ENCODE data around the gene SLC37A4. TPM values are rescaled to one million over a fixed set of nuclear protein-coding genes. Genes with fewer than 3 reads are reported as not detected.

SLC37A4 gene
- total and polyA plus RNA-seq, 2 of the 13 experiments (the other 11 are each of a cell fraction or from before 2014, with no cell fraction given) = 43.0 to 56.1 TPM

GRCh38 chr11:119015054-119015611, 15.5 kb downstream of the SLC37A4 start (continued):
- TF ChIP-seq HNRNPLL (IDR thresholded peaks at IDR 0.05; ENCODE audit: low read depth, low read length, poor library complexity, severe bottlenecking) (no peak), ZNF121 (CRISPR knock-in tag; IDR thresholded peaks at IDR 0.05) (peak; percentile 61; the same call in 1 of the 2 replicates)

DNA sequence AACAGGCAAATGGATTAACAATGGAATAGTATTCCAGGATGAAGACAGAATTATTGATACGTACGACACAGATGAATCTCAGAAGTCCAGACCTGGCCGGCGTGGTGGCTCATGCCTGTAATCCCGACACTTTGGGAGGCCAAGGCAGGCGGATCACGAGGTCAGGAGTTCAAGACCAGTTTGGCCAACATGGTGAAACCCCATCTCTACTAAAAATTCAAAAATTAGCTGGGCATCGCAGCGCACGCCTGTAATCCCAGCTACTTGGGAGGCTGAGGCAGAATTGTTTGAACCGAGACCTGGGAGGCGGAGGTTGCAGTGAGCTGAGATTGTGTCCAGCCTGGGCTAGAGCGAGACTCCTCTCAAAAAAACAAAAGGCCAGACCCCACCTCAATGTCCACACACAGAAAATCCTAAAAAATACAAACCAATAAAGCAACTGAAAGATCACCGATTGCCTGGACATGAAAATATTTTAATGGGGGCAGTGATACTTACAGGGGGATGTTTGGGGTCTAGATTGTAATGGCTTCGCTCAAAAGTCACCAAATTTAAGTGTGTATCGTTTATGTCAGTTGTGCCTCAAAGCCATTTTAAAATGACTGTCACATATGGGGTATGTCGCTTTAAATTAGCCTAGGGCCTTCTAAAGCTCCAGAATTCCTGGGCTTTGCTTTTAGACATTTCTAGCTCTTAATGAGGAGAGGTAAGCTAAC, 16.3 kb downstream of the SLC37A4 start:
- POLR2A ChIA-PET = interaction anchor here (0.8 to 6.9 kb wide), 6 partner anchors 8 to 71 kb away, joined by 3 to 66 read pairs (median 5); partner anchors contain the start of genes CENATAC, SLC37A4 and VPS11
- H3K4me1 ChIP-seq (ENCODE audit: insufficient read depth, low read length) = peaks cover 23% of the 10 kb centered on the region
- in situ Hi-C loops (cut with HindIII; ENCODE audit: extremely low pct_ligation_motif_present, low pct_unique_long_range_greater_than_20kb) = no loop called here
- no peak overlapping the region for H3K9ac ChIP-seq (ENCODE audit: insufficient read depth, low read depth, low read length)
- no peaks in the 10 kb centered on the region for H3K9me3 ChIP-seq (ENCODE audit: low read length)
- CTCF ChIA-PET (ENCODE audit: low intra/inter-chr PET ratio, low total read pairs) = no interaction called here
- no peak for FAIRE-seq
- H3K4me3 ChIP-seq (replicated peaks in 1 of 3; ENCODE audit: insufficient read depth in 1 of 3, low read depth in 2 of 3, low read length in 3 of 3) = no peak overlapping the region
- DNase-seq (ENCODE audit: low spot score) = no peak
- intact Hi-C loops (cut with micrococcal nuclease; ENCODE audit: unreplicated experiment) = no loop called here
- H3K79me2 ChIP-seq (ENCODE audit: insufficient read depth, low read length) = peaks cover 35% of the 10 kb centered on the region
- H3K4me2 ChIP-seq (ENCODE audit: low read depth, low read length) = no peak overlapping the region
- H3K36me3 ChIP-seq (replicated peaks in 1 of 2; ENCODE audit: control insufficient read depth in 1 of 2, insufficient read depth in 2 of 2, low read length in 2 of 2) = peaks cover 8 to 54% of the 10 kb centered on the region in 2 experiments
- no TSS peak for BruUV-seq (replicated peaks)
- H2AFZ ChIP-seq (ENCODE audit: low read length) = no peak overlapping the region
- H3K27me3 ChIP-seq (ENCODE audit: control insufficient read depth in 1 of 2, insufficient read depth in 2 of 2, low read length in 2 of 2) = peaks cover 0 to 4% of the 10 kb centered on the region in 2 experiments; a peak in 2 of 5 replicates
- H3K27ac ChIP-seq (ENCODE audit: extremely low read length, insufficient read depth, low read length) = no peak overlapping the region
- peaks cover 17% of the 10 kb centered on the region for H4K20me1 ChIP-seq (ENCODE audit: insufficient read depth, low read length)
- ATAC-seq = no peak
- 96% methylated on average over 17 of the region's 17 CpGs for WGBS (ENCODE audit: low lambda C conversion rate)
- no peak for TF ChIP-seq SNAPC4 (CRISPR knock-in tag; IDR thresholded peaks at IDR 0.05)
- no peak for TF ChIP-seq XBP1 (CRISPR knock-in tag; IDR thresholded peaks at IDR 0.05)
- TF ChIP-seq RFX1 (IDR thresholded peaks at IDR 0.05) = no peak
- peak; percentile 59 for TF ChIP-seq RBFOX2 (IDR thresholded peaks at IDR 0.05; ENCODE audit: low read depth, low read length)
- TF ChIP-seq ZNF616 (CRISPR knock-in tag; IDR thresholded peaks at IDR 0.05; ENCODE audit: low read depth) = no peak
- TF ChIP-seq ONECUT2 (CRISPR knock-in tag; IDR thresholded peaks at IDR 0.05) = no peak
- TF ChIP-seq AGO2 (optimal IDR thresholded peaks at IDR 0.05; ENCODE audit: low read depth, low read length) = peak; percentile 55
- TF ChIP-seq NR2F6 (IDR thresholded peaks at IDR 0.05) = no peak
- TF ChIP-seq NR2F6 (CRISPR knock-in tag; IDR thresholded peaks at IDR 0.05) = no peak
- TF ChIP-seq, protein P1, sequence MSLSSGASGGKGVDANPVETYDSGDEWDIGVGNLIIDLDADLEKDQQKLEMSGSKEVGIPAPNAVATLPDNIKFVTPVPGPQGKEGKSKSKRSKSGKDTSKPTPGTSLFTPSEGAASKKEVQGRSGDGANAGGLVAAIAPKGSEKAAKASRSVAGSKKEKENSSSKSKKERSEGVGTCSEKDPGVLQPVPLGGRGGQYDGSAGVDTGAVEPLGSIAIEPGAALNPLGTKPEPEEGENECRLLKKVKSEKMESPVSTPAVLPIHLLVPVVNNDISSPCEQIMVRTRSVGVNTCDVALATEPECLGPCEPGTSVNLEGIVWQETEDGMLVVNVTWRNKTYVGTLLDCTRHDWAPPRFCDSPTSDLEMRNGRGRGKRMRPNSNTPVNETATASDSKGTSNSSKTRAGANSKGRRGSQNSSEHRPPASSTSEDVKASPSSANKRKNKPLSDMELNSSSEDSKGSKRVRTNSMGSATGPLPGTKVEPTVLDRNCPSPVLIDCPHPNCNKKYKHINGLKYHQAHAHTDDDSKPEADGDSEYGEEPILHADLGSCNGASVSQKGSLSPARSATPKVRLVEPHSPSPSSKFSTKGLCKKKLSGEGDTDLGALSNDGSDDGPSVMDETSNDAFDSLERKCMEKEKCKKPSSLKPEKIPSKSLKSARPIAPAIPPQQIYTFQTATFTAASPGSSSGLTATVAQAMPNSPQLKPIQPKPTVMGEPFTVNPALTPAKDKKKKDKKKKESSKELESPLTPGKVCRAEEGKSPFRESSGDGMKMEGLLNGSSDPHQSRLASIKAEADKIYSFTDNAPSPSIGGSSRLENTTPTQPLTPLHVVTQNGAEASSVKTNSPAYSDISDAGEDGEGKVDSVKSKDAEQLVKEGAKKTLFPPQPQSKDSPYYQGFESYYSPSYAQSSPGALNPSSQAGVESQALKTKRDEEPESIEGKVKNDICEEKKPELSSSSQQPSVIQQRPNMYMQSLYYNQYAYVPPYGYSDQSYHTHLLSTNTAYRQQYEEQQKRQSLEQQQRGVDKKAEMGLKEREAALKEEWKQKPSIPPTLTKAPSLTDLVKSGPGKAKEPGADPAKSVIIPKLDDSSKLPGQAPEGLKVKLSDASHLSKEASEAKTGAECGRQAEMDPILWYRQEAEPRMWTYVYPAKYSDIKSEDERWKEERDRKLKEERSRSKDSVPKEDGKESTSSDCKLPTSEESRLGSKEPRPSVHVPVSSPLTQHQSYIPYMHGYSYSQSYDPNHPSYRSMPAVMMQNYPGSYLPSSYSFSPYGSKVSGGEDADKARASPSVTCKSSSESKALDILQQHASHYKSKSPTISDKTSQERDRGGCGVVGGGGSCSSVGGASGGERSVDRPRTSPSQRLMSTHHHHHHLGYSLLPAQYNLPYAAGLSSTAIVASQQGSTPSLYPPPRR (CRISPR knock-in tag; IDR thresholded peaks at IDR 0.05; ENCODE audit: borderline replicate concordance) = no peak
- TF ChIP-seq RBM22 (optimal IDR thresholded peaks at IDR 0.05; ENCODE audit: low read length) = peak; percentile 76

All from HepG2 (cell line).